Lung (tissue), 12 donors: Measurements from ENCODE around the gene PPM1L. TPM values are rescaled to one million over a fixed set of nuclear protein-coding genes. Genes with fewer than 3 reads are reported as not detected.

ENCODE experiments used
- ATAC-seq: fragments of 200-7000 bp; cut with Tn5 transposase; one replicate; pipeline ENCODE4 v1.9.1; 2020; ENCODE audit warnings: moderate number of reproducible peaks; ENCODE audit not compliant: insufficient read depth, low FRiP score
- DNase-seq, 3 donors: peaks; one replicate each; pipeline ENCODE4 v3.0.0-alpha.2; 2013 to 2017
- H3K27ac ChIP-seq, 2 donors: one replicate each; pipeline ENCODE4 v1.5.1; 2013; ENCODE audit warnings: mild to moderate bottlenecking in 2 of 2, moderate library complexity in 2 of 2, control low read depth in 1 of 2, inconsistent platforms in 1 of 2, low read depth in 1 of 2, low read length in 1 of 2
- H3K27me3 ChIP-seq, 3 donors: one replicate each; pipeline ENCODE4 v1.5.1; 2013; ENCODE audit warnings: low read length in 2 of 3; ENCODE audit not compliant: control insufficient read depth in 3 of 3, insufficient read depth in 3 of 3
- H3K36me3 ChIP-seq, 4 donors: one replicate each; pipeline ENCODE4 v1.5.1; 2013; ENCODE audit warnings: low read length in 4 of 4, mild to moderate bottlenecking in 1 of 4, moderate library complexity in 1 of 4; ENCODE audit not compliant: control insufficient read depth in 4 of 4, insufficient read depth in 4 of 4
- H3K4me1 ChIP-seq, 5 donors: one replicate each; pipeline ENCODE4 v1.5.1; 2013; ENCODE audit warnings: low read length in 5 of 5, mild to moderate bottlenecking in 2 of 5, moderate library complexity in 1 of 5; ENCODE audit not compliant: control insufficient read depth in 5 of 5, insufficient read depth in 5 of 5
- H3K4me3 ChIP-seq: one replicate; pipeline ENCODE4 v1.5.1; 2013; ENCODE audit warnings: mild to moderate bottlenecking, control low read depth, moderate library complexity
- H3K9ac ChIP-seq, 2 donors: one replicate each; pipeline ENCODE4 v1.5.1; 2013; ENCODE audit warnings: low read length in 2 of 2, control low read depth in 1 of 2; ENCODE audit not compliant: insufficient read depth in 1 of 2
- H3K9me3 ChIP-seq, 4 donors: one replicate each; pipeline ENCODE4 v1.5.1; 2013; ENCODE audit warnings: low read length in 3 of 4, mild to moderate bottlenecking in 1 of 4, moderate library complexity in 1 of 4; ENCODE audit not compliant: control insufficient read depth in 4 of 4, insufficient read depth in 3 of 4
- WGBS, 2 donors: extraction: QIAGEN DNeasy Blood & Tissue Kit; methylation state at CpG; one replicate each; pipeline ENCODE4 v1.1.7; 2013; 5-methylcytosine and 5-hydroxymethylcytosine counted together
- polyA plus RNA-seq, 2 donors: library from polyadenylated mRNA; stranded (reverse); fragments of 200-250 nt; gene quantifications; one replicate each; pipeline ENCODE4 v1.2.1, GENCODE V29; 2013
- total RNA-seq, 2 donors: library from RNA; depleted of rRNA in 1 of 2; stranded (reverse); fragments of >200 nt in 1 of 2; gene quantifications; one replicate each; pipeline ENCODE4 v1.2.1, GENCODE V29; 2014 to 2021
- TF ChIP-seq, protein P1 (sequence below): IDR thresholded peaks from 2 replicates; pipeline ENCODE4 v1.5.1; 2012; ENCODE audit warnings: mild to moderate bottlenecking; ENCODE audit errors: control extremely low read depth, extremely low read depth
- donor health status: control.
- donor health status: control.
- donor health status: Bipolar disorder and iron deficiency.
- donor health status: healthy.
- donor health status: DM: yes; HTN: yes; CAD: no.

Gene PPM1L
- total and polyA plus RNA-seq, 4 donors, result 1.5 to 17.7 (median 6.7) TPM

DNA sequence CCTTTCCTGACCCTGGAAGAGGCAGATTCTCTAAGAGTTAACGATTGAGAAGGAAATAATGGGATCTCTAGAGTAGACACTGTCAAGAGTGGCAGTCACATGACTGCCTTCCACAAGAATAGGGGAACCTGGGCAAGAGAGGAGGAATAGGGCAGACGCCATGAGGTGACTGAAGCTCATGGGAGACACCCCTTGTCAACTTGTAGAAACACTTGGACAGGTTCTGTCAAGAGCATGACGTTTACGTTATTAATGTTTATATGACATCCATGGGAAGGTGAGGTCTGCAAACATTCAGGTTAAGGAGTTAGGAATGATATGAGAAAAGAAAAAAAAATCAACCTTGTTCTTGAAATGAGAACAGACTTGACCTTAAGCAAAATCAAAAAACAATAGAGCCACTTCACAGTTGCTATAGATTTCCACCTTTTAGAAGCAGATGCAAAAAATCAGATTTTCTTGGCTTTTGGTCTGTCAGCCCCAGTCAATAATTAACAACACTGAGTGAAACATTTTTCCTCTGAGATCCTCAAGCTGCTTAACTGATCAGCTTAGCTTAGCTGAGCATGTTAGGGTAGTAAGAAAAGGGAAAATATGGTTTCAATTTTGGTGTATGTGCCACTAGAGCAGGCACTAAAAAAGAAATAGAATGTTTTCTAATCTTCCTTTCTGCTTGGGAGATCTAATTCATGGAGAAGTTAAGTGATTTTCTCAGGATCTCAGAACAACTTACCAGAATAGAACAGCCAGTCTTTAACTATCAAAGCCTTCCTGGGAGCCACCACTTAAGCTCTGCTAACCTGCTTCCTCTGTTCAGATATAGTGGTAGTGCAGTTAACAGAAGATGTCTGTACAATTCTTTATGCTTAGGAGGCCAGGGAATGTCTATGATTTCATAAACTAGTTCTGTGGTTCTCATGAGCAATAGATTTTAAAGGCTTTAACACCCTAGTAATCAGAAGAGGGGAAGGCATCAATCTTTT, 232.2 kb downstream of the PPM1L start:
- peak in 1 of 3 donors; percentile 47 for DNase-seq
- Histone ChIP-seq H3K27ac (no peak overlapping the region), H3K9me3 (no peaks in the 10 kb centered on the region), H3K27me3 (peaks cover 0 to 8% (median 2%) of the 10 kb centered on the region in 3 donors), H3K4me3 (no peak overlapping the region), H3K9ac (no peak overlapping the region), H3K36me3 (no peaks in the 10 kb centered on the region), H3K4me1 (peaks cover 0 to 7% (median 0%) of the 10 kb centered on the region in 5 donors)
- 72 to 76% methylated on average over 4 of the region's 4 CpGs for WGBS, 2 donors
- no peak for ATAC-seq
- TF ChIP-seq, protein P1, sequence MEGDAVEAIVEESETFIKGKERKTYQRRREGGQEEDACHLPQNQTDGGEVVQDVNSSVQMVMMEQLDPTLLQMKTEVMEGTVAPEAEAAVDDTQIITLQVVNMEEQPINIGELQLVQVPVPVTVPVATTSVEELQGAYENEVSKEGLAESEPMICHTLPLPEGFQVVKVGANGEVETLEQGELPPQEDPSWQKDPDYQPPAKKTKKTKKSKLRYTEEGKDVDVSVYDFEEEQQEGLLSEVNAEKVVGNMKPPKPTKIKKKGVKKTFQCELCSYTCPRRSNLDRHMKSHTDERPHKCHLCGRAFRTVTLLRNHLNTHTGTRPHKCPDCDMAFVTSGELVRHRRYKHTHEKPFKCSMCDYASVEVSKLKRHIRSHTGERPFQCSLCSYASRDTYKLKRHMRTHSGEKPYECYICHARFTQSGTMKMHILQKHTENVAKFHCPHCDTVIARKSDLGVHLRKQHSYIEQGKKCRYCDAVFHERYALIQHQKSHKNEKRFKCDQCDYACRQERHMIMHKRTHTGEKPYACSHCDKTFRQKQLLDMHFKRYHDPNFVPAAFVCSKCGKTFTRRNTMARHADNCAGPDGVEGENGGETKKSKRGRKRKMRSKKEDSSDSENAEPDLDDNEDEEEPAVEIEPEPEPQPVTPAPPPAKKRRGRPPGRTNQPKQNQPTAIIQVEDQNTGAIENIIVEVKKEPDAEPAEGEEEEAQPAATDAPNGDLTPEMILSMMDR, result no peak

DNA sequence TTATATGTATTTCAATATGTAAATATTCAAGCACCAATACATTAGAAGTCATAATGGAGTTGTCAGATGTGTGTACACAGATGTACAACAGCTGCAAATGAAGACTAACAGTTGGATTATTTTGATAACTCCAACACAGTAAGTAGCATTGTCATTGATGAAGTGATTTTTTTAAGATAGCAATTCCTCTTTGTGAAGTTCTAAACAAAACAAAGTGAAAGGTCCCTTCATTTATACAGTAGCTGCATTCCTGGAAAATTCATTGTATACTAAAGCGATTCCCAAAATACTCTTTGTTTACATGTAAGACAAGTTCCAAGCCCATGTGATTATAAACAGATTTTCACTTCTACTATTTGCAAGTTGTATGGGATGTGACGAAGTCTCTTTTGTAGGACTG, 234.4 kb downstream of the PPM1L start:
- Histone ChIP-seq H3K27ac (no peak overlapping the region), H3K27me3 (peaks cover 0 to 8% (median 3%) of the 10 kb centered on the region in 3 donors), H3K36me3 (no peaks in the 10 kb centered on the region), H3K9ac (no peak overlapping the region), H3K4me3 (no peak overlapping the region), H3K4me1 (peaks cover 0 to 7% (median 0%) of the 10 kb centered on the region in 5 donors), H3K9me3 (no peaks in the 10 kb centered on the region)
- ATAC-seq, result no peak
- peak in 2 of 3 donors; percentile 57 to 69 for DNase-seq
- WGBS, 2 donors, result 67 to 85% methylated on average over 2 of the region's 2 CpGs
- TF ChIP-seq, protein P1, result no peak

DNA sequence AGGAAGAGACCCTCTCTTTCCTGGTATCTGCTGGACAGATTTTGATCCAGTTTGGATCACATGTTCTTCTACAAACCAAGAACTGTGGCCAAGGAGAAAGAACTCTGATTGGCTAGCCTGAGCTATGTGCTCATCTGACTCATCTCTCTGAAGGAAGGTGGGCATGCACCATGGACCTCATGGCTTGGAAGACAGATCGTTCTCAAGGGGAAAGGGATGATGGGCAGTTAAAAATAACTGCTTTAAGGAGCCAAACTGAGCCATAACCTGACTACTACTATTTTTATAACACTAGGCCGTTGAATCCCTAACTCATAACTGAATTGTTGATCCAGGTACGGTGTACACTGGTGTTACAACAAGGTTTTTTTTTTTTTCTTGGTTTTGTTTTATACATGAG, 236.7 kb downstream of the PPM1L start:
- Histone ChIP-seq H3K9me3 (no peaks in the 10 kb centered on the region), H3K36me3 (no peaks in the 10 kb centered on the region), H3K27ac (no peak overlapping the region), H3K27me3 (peaks cover 0 to 8% (median 3%) of the 10 kb centered on the region in 3 donors), H3K9ac (no peak overlapping the region), H3K4me1 (peaks cover 0 to 2% (median 0%) of the 10 kb centered on the region in 5 donors), H3K4me3 (no peak overlapping the region)
- DNase-seq, result no peak
- TF ChIP-seq, protein P1, result no peak
- ATAC-seq, result no peak
- 82 to 87% methylated on average over 3 of the region's 3 CpGs for WGBS, 2 donors
